Measurements from ENCODE around the gene ZNF8.

DNA sequence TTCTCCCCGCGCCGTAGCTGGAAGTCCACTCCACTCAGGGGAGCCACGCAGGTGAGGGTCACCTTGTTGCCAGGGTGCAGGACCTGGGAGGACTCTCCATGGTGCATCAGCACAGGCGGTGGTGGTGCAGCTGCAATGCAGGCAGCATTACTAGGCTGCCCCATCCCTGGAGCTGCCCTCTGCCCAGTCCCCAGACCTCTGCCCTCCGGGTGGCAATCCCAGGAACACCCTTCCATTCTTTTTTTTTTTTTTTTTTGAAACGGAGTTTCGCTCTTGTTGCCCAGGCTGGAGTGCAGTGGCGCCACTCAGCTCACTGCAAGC lies 72.8 kb downstream of the ZNF8 start:
- TF ChIP-seq, protein P1, sequence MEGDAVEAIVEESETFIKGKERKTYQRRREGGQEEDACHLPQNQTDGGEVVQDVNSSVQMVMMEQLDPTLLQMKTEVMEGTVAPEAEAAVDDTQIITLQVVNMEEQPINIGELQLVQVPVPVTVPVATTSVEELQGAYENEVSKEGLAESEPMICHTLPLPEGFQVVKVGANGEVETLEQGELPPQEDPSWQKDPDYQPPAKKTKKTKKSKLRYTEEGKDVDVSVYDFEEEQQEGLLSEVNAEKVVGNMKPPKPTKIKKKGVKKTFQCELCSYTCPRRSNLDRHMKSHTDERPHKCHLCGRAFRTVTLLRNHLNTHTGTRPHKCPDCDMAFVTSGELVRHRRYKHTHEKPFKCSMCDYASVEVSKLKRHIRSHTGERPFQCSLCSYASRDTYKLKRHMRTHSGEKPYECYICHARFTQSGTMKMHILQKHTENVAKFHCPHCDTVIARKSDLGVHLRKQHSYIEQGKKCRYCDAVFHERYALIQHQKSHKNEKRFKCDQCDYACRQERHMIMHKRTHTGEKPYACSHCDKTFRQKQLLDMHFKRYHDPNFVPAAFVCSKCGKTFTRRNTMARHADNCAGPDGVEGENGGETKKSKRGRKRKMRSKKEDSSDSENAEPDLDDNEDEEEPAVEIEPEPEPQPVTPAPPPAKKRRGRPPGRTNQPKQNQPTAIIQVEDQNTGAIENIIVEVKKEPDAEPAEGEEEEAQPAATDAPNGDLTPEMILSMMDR (IDR thresholded peaks at IDR 0.05; ENCODE audit: insufficient read depth, low read length, poor library complexity, severe bottlenecking): no peak
- no peak for TF ChIP-seq EZH2phosphoT487 (conservative IDR thresholded peaks at IDR 0.05; ENCODE audit: low read length)
